ENCODE data around the gene CCDC167.
"Not testable (repeated sequence)": the region's sequence is repeated elsewhere in the genome, so short reads cannot be mapped to it uniquely, and the experiment has no call there.

Gene CCDC167

DNA sequence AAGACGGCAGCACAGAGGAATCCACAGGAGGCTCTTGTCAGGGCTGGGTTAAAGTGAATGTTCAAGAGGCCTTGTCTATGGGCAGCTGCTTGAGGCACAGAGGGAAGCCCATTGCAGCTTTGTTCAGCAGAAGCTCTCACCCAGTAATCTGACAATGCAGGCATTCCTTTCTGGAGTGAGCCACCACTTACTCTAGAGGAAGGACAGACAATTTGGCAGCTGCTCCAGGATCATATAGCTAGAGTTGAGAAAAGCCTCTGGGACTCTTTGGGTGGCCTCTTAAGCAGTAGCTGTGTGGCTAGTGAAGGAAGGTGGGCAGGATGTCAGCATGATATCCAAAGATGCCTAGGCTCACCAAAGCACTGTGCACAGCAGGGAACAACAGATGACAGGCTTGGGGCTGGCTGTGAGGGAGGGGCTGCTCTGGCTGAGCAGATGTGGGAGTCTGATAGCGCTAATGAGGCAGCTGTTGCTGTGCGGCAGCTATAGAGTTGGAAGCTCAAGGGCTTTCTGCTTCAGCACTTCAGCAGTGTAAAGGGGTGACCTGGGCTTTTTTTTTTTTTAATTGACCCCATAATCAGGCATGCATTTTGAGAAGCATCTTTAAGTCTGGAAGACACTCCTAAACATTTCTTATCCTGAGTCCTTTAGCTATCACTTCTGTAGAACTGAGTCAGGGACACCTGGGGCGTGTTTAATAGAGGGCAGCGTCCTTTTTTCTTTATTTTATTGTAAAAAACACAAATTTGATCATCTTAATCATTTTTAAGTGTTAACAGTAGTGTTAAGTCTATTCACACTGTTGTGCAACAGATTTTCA lies 39.5 kb downstream of the CCDC167 start:
- no peak for FAIRE-seq

DNA sequence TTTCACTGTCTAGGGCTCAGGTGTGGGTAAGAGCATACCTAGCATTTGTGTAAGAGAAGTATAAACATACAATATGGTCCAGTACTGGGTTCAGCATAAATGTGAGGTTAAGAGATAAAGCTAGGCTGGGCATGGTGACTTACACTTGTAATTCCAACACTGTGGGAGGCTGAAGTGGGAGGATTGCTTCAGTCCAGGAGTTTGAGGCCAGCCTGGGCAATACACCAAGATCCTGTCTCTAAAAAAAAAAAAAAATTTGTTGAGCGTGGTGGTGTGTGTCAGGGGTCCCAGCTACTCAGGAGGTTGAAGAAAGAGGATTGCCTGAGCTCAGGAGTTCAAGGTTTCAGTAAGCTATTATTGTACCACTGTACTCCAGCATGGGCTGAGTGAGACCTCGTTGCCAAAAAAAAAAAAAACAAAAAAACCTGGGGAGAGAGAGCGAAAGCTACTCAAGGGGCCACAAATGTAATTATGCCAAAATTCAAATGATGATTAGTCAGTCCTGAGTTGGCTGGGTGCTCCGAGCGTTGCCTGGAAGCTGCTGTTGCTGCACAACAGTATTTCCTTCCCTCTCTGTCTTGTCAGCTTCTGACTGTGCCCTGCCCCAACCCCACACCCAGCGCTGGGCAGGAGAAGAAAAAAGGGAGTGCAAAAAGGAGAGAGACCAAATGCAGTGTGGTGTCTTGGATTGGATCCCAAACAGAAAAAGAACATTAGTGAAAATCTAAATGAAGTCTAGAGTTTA lies 42.7 kb downstream of the CCDC167 start:
- no peak for FAIRE-seq

DNA sequence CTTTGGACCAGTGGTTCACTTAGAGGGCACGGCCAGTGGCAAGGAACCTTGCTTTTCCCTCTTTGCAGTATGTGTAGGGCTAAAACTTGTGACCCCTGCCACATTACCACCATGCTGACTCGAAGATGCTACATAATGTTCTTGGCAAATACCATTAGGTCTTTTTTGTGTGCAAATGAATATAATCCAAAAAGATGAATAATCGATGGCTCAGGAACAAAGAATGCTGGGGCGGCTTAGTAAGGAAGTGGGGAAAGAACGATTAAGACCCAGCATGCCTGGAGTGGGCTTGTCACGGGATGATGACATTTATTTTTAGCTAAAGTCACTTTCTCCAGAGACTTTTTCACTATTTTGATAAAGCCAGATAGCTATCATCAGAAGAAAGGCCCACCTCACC lies 43.6 kb downstream of the CCDC167 start:
- FAIRE-seq: no peak

DNA sequence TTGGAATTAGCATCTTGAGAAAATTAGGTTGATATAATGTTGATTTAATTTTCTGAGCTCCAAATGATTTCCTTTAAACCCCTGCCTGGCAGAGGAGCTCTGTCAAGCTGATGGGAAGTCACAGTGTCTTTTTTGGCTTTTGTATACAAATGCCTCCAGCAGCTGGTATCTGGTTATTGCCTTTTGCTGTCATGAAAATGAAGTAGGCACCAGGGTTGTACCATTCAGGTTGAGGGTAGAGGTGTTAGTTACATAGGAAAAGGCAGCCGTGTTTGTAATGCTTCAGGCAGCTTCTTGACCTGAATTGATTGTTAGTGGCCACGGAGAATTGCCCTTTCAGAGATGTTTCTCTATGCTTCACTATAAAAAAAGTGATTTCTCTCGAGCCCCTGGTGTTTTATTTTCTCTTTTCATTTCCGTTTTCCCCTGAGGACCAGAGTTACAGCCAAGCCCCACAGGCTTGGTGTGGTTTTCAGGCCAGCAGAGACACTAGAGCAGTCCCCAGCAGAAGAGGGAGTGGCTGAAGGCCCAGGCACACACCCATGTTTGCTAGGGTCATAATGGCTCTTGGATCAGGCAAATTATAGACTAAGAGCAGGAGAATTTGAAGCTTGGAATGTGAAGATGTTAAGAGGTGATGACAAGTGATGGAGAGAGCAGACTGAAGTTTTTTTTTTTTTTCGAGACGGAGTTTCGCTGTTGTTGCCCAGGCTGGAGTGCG lies 45.1 kb downstream of the CCDC167 start:
- FAIRE-seq: no peak

DNA sequence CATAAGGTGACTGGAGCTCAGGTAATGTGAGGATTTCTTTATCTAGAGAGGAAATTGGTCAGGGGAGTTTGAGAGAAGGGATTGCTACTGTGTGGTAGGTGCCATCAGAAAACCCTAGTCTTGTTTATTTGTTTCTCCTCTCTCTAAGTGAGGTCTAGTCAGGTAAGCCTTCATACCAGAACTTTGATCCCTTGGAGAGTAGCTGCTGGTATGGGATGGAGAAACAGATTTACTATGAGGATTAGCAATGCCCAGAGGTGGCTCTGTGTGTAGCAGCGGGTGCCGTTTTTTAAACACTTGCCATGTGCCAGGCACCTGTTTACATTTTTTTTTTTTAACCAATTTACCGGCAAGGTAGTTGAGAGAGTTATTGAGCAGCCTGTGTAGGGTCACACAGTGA lies 47.2 kb downstream of the CCDC167 start:
- no peak for FAIRE-seq

DNA sequence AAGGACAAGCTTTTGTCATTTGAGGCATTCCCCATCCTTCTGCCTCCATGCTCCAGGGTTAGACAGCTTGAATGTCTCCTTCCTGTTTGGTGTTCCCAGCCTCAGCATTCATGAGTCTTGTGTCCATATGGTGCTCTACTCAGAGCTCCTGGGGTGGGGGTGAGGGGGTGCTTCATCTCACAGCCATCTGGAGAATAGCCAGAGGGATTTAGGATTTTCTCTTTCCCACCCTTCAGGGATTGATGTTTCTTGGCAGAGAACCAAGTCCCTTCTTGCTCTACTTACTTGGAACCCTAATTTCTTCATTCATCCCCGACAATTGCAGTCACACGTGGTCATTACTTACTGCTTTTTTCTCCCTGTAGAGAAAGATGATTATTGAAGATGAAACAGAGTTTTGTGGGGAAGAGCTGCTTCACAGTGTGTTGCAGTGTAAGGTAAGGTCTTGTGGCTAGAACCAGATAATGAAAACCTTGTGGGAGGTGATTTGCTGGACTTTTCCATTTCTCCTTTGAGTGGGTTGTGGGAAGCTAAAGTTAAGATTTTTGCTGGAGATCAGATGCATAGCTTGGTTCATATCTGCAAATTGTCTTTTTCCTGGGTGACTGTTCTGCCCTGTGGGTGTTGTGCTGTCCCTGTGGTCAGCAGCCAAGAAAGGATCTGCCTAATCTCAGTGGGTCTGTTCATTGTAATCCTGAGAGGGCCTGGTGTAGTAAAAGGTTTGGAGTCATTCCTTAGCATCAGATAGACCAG lies 48.1 kb downstream of the CCDC167 start:
- FAIRE-seq: no peak

DNA sequence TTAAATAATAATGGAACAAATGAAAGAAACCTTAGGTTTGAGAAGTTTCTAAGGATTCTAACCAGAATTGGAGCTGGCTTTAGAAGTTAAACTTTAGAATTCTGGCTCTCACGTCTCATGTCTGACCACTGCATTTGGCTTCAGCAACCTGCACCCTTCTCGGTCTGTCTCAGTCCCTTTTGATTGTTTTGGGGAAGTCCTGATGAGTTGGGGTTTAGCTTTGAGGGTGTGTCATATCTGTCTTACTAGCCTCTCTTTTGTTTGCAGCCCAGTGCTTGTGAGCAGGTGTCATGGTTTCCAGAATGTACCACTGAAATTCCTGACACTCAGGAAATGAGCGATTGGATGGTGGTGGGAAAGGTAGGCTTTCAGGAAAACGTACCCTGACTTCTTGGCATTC lies 49.7 kb downstream of the CCDC167 start:
- FAIRE-seq: no peak

DNA sequence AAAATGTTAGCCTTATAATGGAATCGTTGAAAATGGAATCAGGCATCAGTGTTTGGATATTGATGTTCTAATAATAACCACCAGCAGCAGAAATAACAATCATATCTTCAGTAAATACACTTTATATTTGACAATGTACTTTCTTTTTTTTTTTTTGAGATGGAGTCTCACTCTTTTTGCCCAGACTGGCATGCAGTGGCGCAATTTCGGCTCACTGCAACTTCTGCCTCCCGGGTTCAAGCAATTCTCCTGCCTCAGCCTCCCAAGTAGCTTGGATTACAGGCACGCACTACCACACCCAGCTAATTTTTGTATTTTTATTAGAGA lies 56.5 kb downstream of the CCDC167 start:
- not testable (repeated sequence) for FAIRE-seq

DNA sequence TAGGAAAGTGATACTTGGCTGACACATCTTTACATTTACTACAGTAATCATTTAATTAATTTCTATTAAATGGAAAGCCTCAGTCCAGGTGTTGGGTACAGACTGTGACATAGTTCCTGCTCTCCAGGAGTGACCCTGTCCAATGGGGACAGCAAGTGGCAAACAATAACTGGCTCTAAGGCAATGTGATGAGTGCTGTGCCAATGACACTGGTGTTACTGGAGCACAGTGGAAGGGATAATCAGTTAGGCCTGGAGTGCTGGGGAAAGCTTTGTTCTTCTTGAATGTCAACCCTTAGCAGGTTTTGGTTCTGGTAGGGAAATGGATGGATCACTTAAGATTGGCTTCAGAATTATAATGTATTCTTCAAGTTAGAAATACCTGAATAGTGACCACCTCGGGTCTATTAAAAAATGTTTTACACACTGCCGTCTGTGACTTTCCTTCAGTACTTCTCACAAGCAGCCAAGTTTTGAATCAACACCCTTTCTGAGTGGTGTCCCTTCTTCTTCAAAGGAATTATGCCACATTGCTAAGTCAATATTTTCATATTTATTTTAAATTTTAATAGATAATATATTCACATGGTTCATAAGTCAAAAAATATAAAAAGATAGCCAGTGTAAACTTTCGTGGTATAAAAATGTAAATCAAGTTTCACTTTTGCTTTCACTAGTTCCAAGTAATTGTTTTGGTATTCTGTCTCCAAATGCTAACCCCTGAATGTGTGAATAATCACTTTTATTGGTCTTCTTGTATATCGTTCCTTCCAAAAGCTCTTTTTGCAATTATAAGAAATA lies 57.1 kb downstream of the CCDC167 start:
- no peak for FAIRE-seq

DNA sequence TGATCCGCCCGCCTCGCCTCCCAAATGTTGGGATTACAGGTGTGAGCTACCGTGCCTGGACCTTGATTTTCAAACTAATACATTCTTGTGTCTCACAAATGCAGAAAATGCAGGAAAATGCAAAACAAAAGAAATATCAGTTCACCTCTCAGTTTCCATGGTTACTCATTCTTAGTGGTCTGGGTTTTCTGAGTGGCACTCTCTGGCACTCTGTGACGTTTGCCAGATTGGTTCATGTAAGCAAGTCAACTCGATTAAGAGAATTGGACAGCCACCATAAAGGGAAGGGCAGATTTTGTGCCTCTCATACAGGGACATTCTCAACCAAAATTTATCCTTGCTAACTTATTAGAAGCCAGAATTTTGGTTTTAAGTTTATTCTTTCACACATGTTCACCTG lies 58.0 kb downstream of the CCDC167 start:
- no peak for FAIRE-seq

DNA sequence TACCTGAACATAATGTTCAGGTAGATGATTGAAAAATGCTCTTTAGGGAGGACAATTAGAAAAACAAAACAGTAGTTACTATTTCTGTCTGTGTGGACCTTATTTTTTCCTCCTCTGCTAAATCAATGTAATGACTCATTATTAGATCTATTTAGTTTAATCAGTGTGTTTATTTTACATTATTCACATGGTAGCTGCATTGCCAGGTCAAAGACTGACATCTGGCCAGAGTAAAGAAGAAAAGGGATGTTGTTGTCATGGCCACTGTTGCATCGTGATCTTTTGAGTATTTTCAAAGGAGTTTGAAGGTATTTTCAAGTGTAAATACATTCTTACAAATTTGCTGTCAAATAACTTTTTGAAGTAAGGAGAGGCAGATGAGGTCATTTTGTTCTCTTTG lies 60.8 kb downstream of the CCDC167 start:
- no peak for FAIRE-seq

DNA sequence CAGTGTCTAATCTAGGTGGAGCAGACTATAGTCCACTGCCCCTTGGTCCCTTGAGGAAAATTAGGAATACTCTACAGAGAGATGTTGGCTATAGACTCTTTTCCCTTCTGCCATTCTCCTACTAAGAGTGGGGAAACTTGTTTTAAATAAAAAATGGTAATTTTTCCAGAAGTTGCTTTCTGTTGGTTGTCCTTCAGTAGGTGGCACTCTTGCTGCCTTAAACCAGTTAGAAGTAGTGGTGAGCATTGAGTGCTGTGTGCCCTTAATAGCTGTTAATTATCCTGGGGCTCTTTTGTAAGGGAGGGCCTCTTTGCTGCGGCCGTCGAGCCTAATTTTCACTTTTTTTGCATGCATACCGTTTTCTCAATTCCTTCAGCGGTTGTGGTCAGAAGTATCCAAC lies 63.9 kb downstream of the CCDC167 start:
- FAIRE-seq: no peak

DNA sequence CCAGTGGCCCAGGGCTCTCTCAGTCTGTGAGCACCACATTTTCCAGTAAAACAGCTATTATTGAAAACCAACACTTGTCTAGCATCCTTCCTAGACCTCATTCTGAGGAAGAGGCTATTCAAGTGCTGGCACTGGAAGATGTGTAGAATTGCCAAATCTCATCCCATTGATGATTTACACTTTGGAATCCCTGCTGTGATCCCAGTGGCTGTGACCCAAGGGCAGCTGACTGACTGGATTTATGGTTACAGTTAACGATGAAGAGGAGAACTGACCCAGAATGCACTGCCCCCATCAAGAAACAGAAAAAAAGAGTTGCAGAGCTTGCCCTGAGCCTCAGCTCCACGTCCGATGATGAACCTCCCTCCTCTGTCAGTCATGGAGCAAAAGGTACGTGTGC lies 64.3 kb downstream of the CCDC167 start:
- FAIRE-seq: no peak

DNA sequence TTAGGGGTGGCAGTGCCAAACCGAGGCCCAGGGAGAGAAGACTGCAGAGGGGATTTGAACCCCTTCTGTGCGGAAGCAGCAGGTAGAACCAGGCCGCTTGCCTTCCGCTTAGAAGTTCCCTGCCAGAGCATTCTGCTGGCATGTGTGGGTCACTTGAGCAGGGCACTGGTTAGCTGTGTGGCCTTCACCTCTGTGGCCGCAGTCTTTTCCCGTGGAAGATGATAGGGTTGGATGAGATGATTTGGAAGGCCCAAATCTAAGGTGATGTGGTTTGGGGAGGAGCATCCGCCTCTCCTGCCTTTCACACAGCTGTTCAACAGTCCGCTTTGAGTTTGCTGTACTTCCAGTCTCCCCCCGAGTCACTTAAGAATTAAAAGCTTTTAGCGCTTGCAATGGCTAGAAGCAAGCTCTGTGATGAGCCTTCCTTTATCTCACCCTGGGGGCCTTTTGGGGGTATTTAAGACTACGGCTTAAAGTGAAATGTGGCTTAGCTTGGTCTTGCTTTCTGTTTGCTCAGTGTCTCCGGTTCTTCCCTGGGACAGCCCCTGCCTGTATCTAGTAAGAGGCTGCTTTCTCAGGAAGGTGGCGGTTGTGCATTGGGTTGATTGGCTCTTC lies 65.9 kb downstream of the CCDC167 start:
- FAIRE-seq: no peak
